ENCODE measurements around the gene NTM. TPM values are rescaled to one million over a fixed set of nuclear protein-coding genes. Genes with fewer than 3 reads are reported as not detected.

NTM gene
- total RNA-seq, 1 experiment from 2014 or later = not detected

GRCh38 chr11:131486100-131486499, 115.7 kb downstream of the NTM start (continued):
- TF ChIP-seq ZBTB33 (IDR thresholded peaks at IDR 0.05; ENCODE audit: extremely low read depth, insufficient replicate concordance, low read length) (no peak), ZNF274 (IDR thresholded peaks at IDR 0.05; ENCODE audit: low read depth, low read length) (no peak), CEBPB (IDR thresholded peaks at IDR 0.05; ENCODE audit: low read depth) (no peak), ZFX (IDR thresholded peaks at IDR 0.05) (no peak), RAD21 (IDR thresholded peaks at IDR 0.05; ENCODE audit: low read depth) (no peak), YY1 (IDR thresholded peaks at IDR 0.05; ENCODE audit: extremely low read depth, insufficient replicate concordance, low read depth, low read length) (no peak)

GRCh38 chr11:131486937-131487635, 116.7 kb downstream of the NTM start:
- Histone ChIP-seq H4K20me1 (ENCODE audit: insufficient read depth) (no peaks in the 10 kb centered on the region), H3K4me3 (replicated peaks in 1 of 2; ENCODE audit: low read depth in 1 of 2, low read length in 2 of 2) (no peak overlapping the region), H3K9me2 (ENCODE audit: insufficient read depth) (no peaks in the 10 kb centered on the region), H3K9me3 (ENCODE audit: control insufficient read depth in 1 of 2, insufficient read depth in 1 of 2, low read depth in 1 of 2, low read length in 2 of 2) (peaks cover 3 to 4% of the 10 kb centered on the region in 2 experiments; a peak in 1 of 4 replicates), H3K27ac (ENCODE audit: low read depth, low read length) (no peak overlapping the region), H3K27me3 (ENCODE audit: insufficient read depth, low read length) (no peaks in the 10 kb centered on the region), H2AFZ (ENCODE audit: low read depth, low read length, poor library complexity, severe bottlenecking) (no peak overlapping the region), H3K36me3 (ENCODE audit: control insufficient read depth in 1 of 2, insufficient read depth in 2 of 2, low read length in 2 of 2) (no peaks in the 10 kb centered on the region), H3K9ac (ENCODE audit: low read length) (no peak overlapping the region), H3K4me1 (ENCODE audit: control insufficient read depth in 1 of 2, insufficient read depth in 2 of 2, low read length in 2 of 2) (no peaks in the 10 kb centered on the region), H3K4me2 (ENCODE audit: low read length) (no peak overlapping the region), H3K79me2 (ENCODE audit: insufficient read depth, low read length) (no peaks in the 10 kb centered on the region)
- TF ChIP-seq REST (IDR thresholded peaks at IDR 0.05; ENCODE audit: low read depth) (no peak), ZFX (IDR thresholded peaks at IDR 0.05) (no peak), FOSL1 (IDR thresholded peaks at IDR 0.05; ENCODE audit: low read depth) (no peak), CTCF (IDR thresholded peaks at IDR 0.05 in 2 of 3, conservative IDR thresholded peaks at IDR 0.05 in 1 of 3; ENCODE audit: borderline replicate concordance in 1 of 3, insufficient read depth in 1 of 3, low read depth in 2 of 3, low read length in 2 of 3) (no peak), ZNF274 (IDR thresholded peaks at IDR 0.05; ENCODE audit: low read depth, low read length) (no peak), TCF7L2 (IDR thresholded peaks at IDR 0.05; ENCODE audit: borderline replicate concordance, extremely low read depth, insufficient read depth, insufficient read length) (no peak), ZBTB33 (IDR thresholded peaks at IDR 0.05; ENCODE audit: extremely low read depth, insufficient replicate concordance, low read length) (no peak), EZH2 (IDR thresholded peaks at IDR 0.05) (no peak), SRF (IDR thresholded peaks at IDR 0.05; ENCODE audit: low read depth) (no peak), SIN3A (IDR thresholded peaks at IDR 0.05; ENCODE audit: low read depth) (no peak)
- intact Hi-C loops (cut with micrococcal nuclease) = no loop called here
- DNase-seq (ENCODE audit: low read depth, low spot score) = no peak
- CTCF ChIA-PET = no interaction called here
- BruUV-seq (replicated peaks) = no TSS peak
- no peak for ATAC-seq
- POLR2A ChIA-PET = no interaction called here
- RAD21 ChIA-PET (ENCODE audit: low non-redundant PET in 1 of 2, low total read pairs in 2 of 2, uncharacterized antibody in 2 of 2, unreplicated experiment in 2 of 2) = no interaction called here

Measured in HCT116 (cell line).